Testis (tissue), 5 donors: ENCODE data around the gene DESI2. TPM values are rescaled to one million over a fixed set of nuclear protein-coding genes. Genes with fewer than 3 reads are reported as not detected.

Experiments
- DNase-seq: peaks from one replicate; pipeline ENCODE4 v3.0.0-alpha.2; 2019
- H3K27ac ChIP-seq, 2 donors: fragments of 200-600 bp; sonication (generic); one replicate each; pipeline ENCODE4 v1.5.1; 2019
- H3K27me3 ChIP-seq: fragments of 200-600 bp; sonication (generic); one replicate; pipeline ENCODE4 v1.5.1; 2019
- H3K36me3 ChIP-seq: fragments of 200-600 bp; sonication (generic); one replicate; pipeline ENCODE4 v1.5.1; 2017; ENCODE audit warnings: low read depth; ENCODE audit errors: missing control alignments
- H3K4me1 ChIP-seq: fragments of 200-600 bp; sonication (generic); one replicate; pipeline ENCODE4 v1.5.1; 2019
- H3K4me3 ChIP-seq, 2 donors: fragments of 200-600 bp; sonication (generic); one replicate each; pipeline ENCODE4 v1.5.1; 2017 to 2019
- H3K9me3 ChIP-seq: fragments of 200-600 bp; sonication (generic); one replicate; pipeline ENCODE4 v1.5.1; 2017
- CTCF ChIP-seq, 3 experiments: fragments of 450-650 bp in 2 of 3; fragments of 200-600 bp in 1 of 3; sonication (generic) in 1 of 3; IDR thresholded peaks; one replicate each; pipeline ENCODE4 v1.5.1; 2016 to 2019; ENCODE audit warnings: antibody characterized with exemption in 3 of 3, mild to moderate bottlenecking in 2 of 3, moderate library complexity in 1 of 3
- POLR2A ChIP-seq: fragments of 450-650 bp; IDR thresholded peaks from one replicate; pipeline ENCODE4 v1.6.1; 2017; ENCODE audit warnings: antibody characterized with exemption, mild to moderate bottlenecking, moderate library complexity
- WGBS, 2 donors: methylation state at CpG; one replicate each; pipeline ENCODE4 v1.1.5; 2018; 5-methylcytosine and 5-hydroxymethylcytosine counted together
- intact Hi-C: fragments of 100-400 bp; cut with DNase I; formaldehyde crosslinking; loops from one replicate; pipeline ENCODE4 v1.15.1; 2023; ENCODE audit warnings: low total_unique reads
- long read RNA-seq, 2 donors: transcript quantifications; one replicate each; lab custom pipeline, GENCODE V29; 2026
- polyA plus RNA-seq: library from polyadenylated mRNA; stranded (reverse); fragments of 350-450 nt; fragmentation: Illumina TruSeq; extraction: RNeasy Lipid Tissue Mini Kit (QIAGEN cat#74804); gene quantifications from one replicate; pipeline ENCODE4 v1.2.3, GENCODE V29; 2014; ENCODE audit warnings: low read depth, low replicate concordance; ENCODE audit not compliant: insufficient read depth
- total RNA-seq, 2 donors: library from RNA; depleted of rRNA; stranded (reverse); fragments of >200 nt; gene quantifications; one replicate each; pipeline ENCODE4 v1.2.3, GENCODE V29; 2016

Gene DESI2
- total RNA-seq (10 to 100 TPM; 70.0 to 72.7 TPM), polyA plus RNA-seq (114 TPM)
- long read RNA-seq, donor 1, full-length matches to known transcripts = 20 of 27 reads
- long read RNA-seq, donor 1, partial matches to known transcripts = 0 of 27 reads
- long read RNA-seq, donor 1, other reads (novel, unspliced or antisense) = 7 of 27 reads
- long read RNA-seq, donor 2, full-length matches to known transcripts = 15 of 21 reads
- long read RNA-seq, donor 2, partial matches to known transcripts = 6 of 21 reads
- long read RNA-seq, donor 2, other reads (novel, unspliced or antisense) = 0 of 21 reads

- peak; percentile 100 for DNase-seq
- TF ChIP-seq POLR2A (peak; percentile 92), CTCF (IDR thresholded peaks at IDR 0.05) (peak; percentile 53 to 60 (median 54))
- Histone ChIP-seq H3K27me3 (no peaks in the 10 kb centered on the region), H3K4me3 (peak within 1 kb of the TSS; percentile 93 to 97), H3K27ac (peak within 1 kb of the TSS; percentile 94 to 95), H3K9me3 (no peaks in the 10 kb centered on the region), H3K36me3 (no peaks in the 10 kb centered on the region), H3K4me1 (peaks cover 23% of the 10 kb centered on the region)
- WGBS, 2 donors = 0 to 1% methylated on average over 20 to 66 of the region's 81 CpGs
- intact Hi-C loops = no loop called here
Measured at GRCh38 chr1:244652623-244653438, at the start of gene DESI2. TSS of gene DESI2 (plus strand) at chr1:244653126. CDS start at chr1:244653314, 188 bp downstream.

- TF ChIP-seq POLR2A (no peak), CTCF (IDR thresholded peaks at IDR 0.05) (peak; percentile 56 to 97 (median 79))
- Histone ChIP-seq H3K36me3 (no peaks in the 10 kb centered on the region), H3K9me3 (no peaks in the 10 kb centered on the region), H3K4me1 (no peaks in the 10 kb centered on the region), H3K27me3 (no peaks in the 10 kb centered on the region), H3K27ac (no peak overlapping the region), H3K4me3 (no peak overlapping the region)
- intact Hi-C loops = loop anchor here (2.0 kb wide), 1 partner anchor 193 kb away; no protein-coding TSS in a partner anchor
- no peak for DNase-seq
Measured at GRCh38 chr1:244603498-244603897, 49.4 kb upstream of the DESI2 start.

DNA sequence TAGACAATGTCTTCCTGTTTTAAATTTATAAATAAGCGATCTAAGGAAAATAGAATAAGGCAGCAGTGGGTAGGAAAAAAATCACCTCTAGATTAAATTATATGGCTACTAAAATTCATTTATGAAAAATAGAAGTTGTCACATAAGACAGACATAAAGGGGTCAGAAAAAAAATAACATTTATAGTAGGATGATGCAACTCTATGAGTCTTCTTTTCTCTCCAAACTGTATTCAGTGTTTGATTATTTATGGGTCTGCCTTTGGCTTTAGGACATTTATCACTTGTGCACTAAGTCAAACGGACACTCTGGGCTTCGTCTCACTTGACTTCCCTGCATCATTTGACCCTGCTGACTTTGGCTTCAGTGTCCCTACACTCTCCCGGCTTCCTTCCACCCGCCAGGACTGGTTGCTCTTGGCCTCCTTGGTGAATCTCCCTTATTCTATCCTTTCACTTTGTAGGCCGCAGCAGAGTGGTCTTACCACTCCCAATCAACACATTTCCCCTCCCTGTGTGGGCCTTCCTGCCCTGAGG is 47.0 kb upstream of the DESI2 start:
- Histone ChIP-seq H3K27ac (no peak overlapping the region), H3K4me3 (no peak overlapping the region), H3K36me3 (no peaks in the 10 kb centered on the region), H3K4me1 (no peaks in the 10 kb centered on the region), H3K9me3 (no peaks in the 10 kb centered on the region), H3K27me3 (no peaks in the 10 kb centered on the region)
- intact Hi-C loops = no loop called here
- TF ChIP-seq CTCF (IDR thresholded peaks at IDR 0.05) (no peak), POLR2A (no peak)
- 91 to 92% methylated on average over 6 of the region's 6 CpGs for WGBS, 2 donors
- no peak for DNase-seq

DNA sequence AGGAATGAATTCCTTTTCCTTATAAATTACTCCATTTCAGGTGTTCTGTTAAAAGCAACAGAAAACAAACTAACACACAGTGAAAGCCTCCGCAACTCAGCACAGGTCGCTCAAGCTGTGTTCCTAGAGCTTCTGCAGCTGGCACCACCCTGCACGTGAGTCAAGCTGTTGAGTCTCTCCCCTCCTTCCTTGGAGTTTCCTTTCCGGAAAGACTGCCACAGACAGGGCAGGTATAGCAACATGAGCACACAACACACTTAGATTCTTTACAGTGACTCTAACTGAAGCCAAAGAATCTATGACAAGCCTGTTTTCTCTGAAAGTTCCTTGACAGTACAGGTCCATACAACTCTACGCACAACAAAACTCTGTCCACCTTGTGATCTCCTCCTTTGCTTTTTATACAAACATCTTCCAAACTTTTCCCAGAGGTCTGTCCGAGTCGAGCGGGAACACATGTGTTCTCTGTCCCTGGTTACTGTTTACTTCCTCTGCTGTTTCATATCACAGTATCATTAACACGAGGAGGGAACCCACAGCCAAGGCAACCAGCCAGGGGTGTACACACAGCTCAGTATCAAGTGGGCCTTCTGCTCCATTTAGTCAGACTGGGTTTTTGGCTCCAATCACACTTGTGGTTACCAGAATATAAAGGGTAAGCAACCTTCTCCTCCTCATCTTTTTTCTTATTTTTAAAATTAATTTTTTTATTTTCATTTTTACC is 38.7 kb upstream of the DESI2 start:
- intact Hi-C loops = no loop called here
- Histone ChIP-seq H3K27me3 (no peaks in the 10 kb centered on the region), H3K4me3 (no peak overlapping the region), H3K4me1 (no peaks in the 10 kb centered on the region), H3K27ac (no peak overlapping the region), H3K9me3 (no peaks in the 10 kb centered on the region), H3K36me3 (no peaks in the 10 kb centered on the region)
- no peak for DNase-seq
- TF ChIP-seq CTCF (IDR thresholded peaks at IDR 0.05) (no peak), POLR2A (no peak)
- 72 to 83% methylated on average over 9 of the region's 9 CpGs for WGBS, 2 donors
